Measurements from ENCODE around the gene HMCN1.

The HMCN1 gene

DNA sequence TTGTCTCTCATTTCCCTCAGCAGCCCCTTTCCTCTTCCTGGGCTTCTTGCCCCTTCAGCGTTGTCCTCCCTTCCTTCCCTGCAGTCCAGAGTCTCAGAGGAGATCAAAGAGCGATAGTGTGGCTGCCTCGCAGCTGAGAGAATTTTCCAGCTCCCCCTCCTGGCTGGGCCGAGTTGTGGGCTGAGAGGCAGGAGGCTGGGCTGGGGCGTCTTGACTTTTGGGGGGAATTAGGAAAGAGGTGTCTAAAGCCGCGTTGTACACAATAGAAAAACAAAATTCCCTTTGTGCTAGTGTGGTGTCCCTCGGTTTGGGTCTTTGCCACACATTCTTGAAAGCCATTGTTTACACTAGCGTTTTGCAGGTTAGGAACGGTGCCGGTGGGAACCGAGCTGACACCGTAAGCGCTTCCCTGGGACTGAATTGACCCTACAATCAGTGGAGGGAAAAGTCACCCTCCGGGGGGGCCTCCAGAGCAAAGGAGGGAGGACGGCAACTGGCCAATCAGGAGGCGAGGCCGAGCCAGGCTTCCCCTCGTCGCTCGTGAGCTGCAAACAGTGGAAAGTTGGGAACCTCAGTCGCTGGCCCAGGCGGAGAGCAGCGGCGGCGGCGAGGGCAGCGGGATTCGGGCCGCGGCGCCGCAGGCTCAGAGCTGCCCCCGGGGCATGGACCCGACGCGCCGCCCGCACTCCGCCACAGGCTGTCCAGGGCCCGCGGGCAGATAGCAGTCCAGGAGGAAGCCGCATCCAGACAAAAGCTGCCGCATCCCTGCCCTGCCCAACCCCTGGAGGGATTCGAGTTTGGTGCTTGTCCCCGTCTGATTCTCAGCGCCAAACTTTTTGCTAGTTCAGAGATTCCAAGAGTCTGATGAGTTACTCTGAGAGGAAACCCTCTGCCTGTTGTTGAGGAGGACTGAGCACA lies at the start of gene HMCN1:
Gene HMCN1 (plus strand): TSS at position 574 of the 918 bp plus-strand sequence. CDS start 389 bp downstream, outside the sequence.
- in situ Hi-C loops (cut with MboI; ENCODE audit: low sequenced_read_pairs): no loop called here

DNA sequence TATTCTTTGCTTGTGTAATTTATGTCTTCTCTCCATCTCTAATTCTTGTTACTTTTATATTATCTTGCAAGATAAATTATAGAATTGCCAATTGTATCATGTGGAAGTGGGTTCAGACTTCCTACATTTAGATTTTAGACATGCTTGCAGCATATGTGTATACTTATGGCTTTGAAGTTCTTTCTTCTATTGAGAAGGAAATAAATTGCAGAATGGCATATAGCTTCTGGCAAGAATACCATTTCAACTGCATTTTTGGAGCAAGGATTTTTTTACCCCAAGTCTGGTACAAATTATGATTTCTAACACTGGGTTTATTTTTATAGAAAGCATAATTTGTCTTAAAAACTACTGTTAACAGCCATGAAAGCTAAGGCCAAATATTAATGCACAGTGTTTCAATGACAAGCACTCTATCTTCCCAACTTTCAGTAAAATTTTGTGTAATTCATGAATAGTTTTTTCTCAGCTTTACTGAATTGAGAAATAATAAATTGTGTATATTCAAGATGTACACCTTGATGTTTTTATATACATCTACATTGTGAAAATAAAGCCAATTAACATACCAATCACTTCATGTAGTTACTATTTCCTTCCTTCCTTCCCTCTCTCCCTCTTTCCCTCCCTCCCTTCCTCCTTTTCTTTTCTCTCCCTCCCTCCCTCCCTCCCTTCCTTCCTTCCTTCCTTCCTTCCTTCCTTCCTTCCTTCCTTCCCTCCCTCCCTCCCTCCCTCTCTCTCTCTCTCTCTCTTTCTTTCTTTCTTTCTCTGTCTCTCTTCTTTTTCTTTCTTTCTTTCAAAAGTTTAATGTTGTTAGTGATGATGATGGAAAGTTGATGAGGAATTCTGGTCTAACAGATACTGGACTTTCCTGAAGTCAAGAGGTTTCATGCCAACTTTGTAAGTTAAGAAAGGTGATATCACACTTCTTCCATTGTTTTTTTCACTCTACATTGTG lies 47.1 kb upstream of the HMCN1 start:
- in situ Hi-C loops (cut with MboI; ENCODE audit: low sequenced_read_pairs): no loop called here

DNA sequence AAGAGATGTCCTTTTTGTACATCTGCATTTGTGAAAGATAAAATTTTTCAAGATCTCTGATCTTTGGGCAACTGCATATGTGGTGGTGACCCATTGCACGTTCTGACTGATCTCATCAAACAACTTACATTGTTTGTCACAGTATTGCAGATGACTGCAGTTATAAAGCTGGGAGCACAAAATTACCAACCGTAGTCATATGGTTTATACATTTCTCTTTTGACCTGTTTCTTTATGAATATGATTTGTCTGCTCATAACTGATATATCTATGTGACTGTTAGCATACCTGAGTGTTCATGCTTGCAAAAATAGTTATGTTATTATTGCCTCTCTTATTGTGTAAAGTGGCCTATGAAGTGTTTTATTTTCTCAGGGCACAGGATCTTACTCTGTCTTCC lies 43.7 kb upstream of the HMCN1 start:
- in situ Hi-C loops (cut with MboI; ENCODE audit: low sequenced_read_pairs): no loop called here

DNA sequence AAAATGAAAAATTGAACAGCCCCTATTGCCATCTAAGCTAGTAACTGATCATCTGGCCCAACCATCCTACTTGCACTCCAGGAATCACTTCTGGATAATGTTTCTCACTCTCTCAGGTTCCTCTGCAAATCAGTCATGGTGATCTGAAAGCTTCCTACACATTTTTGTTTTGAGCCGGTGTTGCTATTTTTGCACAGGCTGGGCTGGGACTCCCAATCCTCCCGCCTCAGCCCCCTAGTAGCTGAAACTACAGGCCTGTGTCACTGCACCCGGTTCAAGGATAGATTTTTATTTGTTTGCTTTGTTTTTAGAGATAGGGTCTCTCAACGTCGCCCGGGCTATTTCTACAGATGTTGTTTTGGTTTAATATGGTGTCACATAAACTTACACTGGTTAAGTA lies 40.5 kb upstream of the HMCN1 start:
- in situ Hi-C loops (cut with MboI; ENCODE audit: low sequenced_read_pairs): no loop called here

GRCh38 chr1:185694081-185694480 lies 40.1 kb upstream of the HMCN1 start:
- in situ Hi-C loops (cut with MboI; ENCODE audit: low sequenced_read_pairs): no loop called here

DNA sequence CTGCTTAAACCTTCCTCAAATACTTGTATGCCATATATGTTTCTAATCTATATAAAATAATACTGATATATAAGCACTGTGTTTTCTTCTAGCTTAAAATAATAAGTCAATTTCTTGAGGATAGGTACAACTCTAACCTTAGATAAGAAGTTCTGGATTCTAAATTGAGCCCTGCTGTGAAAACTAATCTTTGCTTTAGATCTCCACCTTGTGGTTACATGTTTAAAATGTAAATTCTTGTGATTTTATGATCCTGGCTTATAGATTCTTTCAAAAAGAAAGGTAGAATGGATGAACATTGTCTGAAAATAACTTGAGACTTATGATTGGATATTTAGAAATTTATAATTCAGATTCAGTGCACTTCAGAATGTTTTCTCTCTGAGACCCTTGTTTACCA lies 38.9 kb upstream of the HMCN1 start:
- in situ Hi-C loops (cut with MboI; ENCODE audit: low sequenced_read_pairs): no loop called here

DNA sequence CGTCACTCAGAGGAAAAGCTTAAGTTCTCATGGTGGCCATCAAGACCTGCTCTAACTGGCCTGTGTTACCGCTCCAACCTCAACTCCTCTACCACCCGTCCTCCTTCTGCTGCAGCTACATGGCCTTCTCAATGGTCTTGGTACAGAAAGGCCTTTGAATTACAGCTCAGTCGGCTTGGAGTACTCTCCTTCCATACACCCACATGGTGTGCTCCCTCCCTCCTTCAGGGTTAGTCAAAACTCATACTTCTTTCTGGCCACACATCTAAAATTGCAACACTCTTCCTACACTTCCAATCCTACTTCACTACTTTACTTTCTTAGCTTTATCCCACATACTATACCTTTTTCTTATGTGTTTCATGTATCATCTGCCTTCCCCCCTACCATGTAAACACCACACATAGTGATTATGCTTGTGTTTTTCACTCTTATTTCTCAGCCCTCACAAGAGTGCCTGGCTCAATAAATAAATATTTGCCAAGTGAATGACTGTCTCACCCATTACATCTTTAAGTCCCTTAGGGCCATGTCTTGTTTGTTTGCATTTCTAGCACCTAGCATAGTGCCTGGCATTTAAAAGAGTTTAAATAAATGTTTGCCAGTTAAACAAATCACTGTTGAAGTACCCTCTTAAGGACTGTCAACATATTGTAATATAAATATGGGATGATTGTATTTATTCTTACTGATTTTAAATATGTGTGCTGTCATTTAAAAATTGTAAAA lies 37.6 kb upstream of the HMCN1 start:
- in situ Hi-C loops (cut with MboI; ENCODE audit: low sequenced_read_pairs): no loop called here

GRCh38 chr1:185699874-185700273 lies 34.3 kb upstream of the HMCN1 start:
- in situ Hi-C loops (cut with MboI; ENCODE audit: low sequenced_read_pairs): no loop called here

DNA sequence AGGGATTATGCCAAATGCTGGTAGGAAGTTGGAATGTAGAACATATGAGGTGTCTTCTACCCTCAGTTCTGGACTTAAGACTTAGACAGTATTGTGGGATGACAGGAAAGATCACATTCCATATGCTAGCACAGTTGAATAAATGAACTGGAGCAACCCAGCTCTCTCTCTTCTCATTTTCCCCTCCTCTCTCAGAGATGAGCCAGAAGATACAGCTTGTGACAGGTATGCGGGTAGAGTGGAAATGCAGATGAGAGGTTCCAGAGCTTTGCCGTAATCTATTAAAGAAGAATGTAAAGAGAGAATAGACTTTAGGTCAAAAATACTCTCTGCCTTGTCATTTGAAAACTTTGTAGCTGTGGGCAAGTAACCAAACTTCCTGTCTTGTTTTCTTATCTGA lies 32.5 kb upstream of the HMCN1 start:
- in situ Hi-C loops (cut with MboI; ENCODE audit: low sequenced_read_pairs): no loop called here

- in situ Hi-C loops (cut with MboI; ENCODE audit: low sequenced_read_pairs): no loop called here
Observed at GRCh38 chr1:185704181-185704580, 30.0 kb upstream of the HMCN1 start.

- in situ Hi-C loops (cut with MboI; ENCODE audit: low sequenced_read_pairs): no loop called here
Observed at GRCh38 chr1:185716095-185716494, 18.1 kb upstream of the HMCN1 start.

DNA sequence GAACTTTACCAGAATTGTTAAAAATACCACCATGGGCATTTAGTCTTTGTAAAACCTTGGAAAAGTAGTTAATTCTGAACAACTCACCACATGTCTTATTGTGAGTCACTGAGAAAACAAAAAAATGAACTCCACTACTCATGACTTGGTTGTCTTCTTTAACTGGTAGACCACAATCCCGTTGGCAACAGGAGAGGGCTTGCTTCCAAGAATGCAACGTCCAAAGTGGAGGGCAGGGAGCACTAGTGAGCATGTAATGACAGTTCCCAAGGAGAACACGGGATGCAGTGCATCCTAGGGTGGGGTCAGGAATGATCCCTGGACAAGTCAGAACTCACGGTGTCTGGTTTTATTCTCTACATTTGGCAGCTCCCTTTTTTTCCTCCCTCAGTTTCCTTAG lies 15.2 kb upstream of the HMCN1 start:
- in situ Hi-C loops (cut with MboI; ENCODE audit: low sequenced_read_pairs): no loop called here

DNA sequence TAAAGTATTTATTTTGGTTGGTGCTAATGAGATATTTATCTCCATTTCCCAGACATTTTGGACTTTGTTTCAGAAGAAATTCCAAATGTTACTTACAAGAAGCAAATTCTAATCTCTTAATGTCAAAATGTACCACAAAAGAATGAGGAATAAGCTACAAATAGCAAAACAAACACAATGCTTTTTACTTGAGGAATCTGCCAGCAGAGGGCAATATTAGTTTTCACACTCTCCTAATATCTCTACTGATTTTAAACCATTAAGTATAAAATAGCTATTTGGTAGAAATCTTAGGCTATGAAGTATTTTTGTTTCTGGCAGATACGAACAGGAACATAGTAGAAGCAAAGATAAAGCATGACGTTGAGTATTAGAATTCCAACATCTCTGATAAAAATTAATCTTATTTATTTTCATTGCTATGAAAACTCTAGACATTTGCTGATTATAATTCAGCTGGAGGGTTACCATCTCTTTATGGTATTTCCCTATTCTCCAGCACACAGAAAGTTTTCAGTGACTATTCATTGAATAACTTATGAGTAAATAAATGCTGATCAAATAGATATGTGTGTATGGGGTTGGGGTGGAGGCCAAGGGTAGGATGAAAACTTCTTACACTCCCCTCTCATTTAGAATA lies 13.4 kb upstream of the HMCN1 start:
- in situ Hi-C loops (cut with MboI; ENCODE audit: low sequenced_read_pairs): no loop called here

GRCh38 chr1:185721553-185721952 lies 12.6 kb upstream of the HMCN1 start:
- in situ Hi-C loops (cut with MboI; ENCODE audit: low sequenced_read_pairs): no loop called here

- in situ Hi-C loops (cut with MboI; ENCODE audit: low sequenced_read_pairs): no loop called here
Observed at GRCh38 chr1:185722098-185722497, 12.1 kb upstream of the HMCN1 start.

DNA sequence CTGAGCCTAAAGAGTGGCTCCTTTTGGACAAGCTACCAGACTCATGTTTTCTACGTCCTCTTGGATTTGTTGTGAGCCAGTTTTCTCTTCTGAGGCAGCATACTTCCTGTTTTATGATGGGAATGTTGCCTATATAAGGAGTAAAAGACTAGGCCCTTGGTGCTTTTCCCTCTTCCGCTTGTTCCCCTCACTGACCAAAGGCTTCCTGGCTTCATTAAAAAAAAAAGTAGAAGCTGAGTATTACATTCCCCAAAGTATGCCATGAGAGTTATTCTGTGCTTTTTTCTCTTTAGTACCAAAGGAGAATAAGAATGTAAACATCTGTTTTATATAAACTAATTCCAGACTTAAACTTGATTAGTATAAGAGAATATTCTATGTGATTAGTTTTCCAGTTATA lies 6.5 kb upstream of the HMCN1 start:
- in situ Hi-C loops (cut with MboI; ENCODE audit: low sequenced_read_pairs): no loop called here

GRCh38 chr1:185731446-185731845 lies 2.7 kb upstream of the HMCN1 start:
- in situ Hi-C loops (cut with MboI; ENCODE audit: low sequenced_read_pairs): no loop called here

DNA sequence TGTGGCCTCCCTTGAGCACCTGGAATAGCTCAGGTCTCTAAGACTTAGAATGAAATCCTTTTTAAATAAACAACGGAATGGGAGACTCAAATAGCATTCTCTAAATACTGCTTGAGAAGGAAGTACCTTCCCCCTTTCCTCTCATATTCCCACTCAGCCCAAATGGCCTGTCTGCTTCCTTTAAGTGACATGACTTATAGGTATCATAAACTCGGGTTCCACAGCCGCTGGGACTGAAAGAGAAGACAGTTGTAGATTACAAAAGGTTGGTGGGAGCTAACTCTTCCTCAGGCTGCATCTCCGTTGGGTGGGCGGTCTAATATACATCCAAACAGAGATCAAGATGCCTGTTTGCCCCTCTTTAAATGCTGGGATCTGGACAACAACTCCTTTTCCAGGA lies 1.2 kb upstream of the HMCN1 start:
- in situ Hi-C loops (cut with MboI; ENCODE audit: low sequenced_read_pairs): no loop called here

- in situ Hi-C loops (cut with MboI; ENCODE audit: low sequenced_read_pairs): no loop called here
Observed at GRCh38 chr1:185734929-185735700, 924 bp downstream of the HMCN1 start.

- in situ Hi-C loops (cut with MboI; ENCODE audit: low sequenced_read_pairs): no loop called here
Observed at GRCh38 chr1:185735701-185736064, 1.5 kb downstream of the HMCN1 start.
